ENCODE results near the gene SOX6. TPM values are rescaled to one million over a fixed set of nuclear protein-coding genes. Genes with fewer than 3 reads are reported as not detected.
"Not testable (repeated sequence)": the region's sequence is repeated elsewhere in the genome, so short reads cannot be mapped to it uniquely, and the experiment has no call there.

The SOX6 gene
- total RNA-seq, 2 experiments from 2014 or later = 0.20 TPM; not detected in 1

DNA sequence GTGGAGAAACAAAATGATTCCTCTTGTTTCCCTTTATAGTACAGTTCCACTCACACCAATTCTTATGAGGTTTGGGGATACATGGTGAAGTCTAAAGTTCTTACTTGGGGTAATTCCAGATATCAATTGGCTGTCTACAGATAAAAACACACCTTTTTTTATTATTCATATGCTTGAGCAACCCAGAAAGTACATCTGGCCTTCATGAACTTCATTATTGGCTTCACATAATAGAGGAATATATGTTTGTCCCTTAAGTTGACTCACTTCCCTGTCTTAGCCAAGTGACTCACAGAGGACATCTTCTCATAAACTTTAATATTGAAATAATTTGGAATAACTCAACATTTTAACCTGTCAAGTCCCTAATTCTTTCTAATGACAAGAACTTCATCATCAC lies 36.3 kb upstream of the SOX6 start:
- ATAC-seq (ENCODE audit: poor library complexity) (no peak), DNase-seq (no peak)
- Mint-ChIP-seq H3K27ac (no peak overlapping the region), H3K9me3 (peaks cover 4% of the 10 kb centered on the region), H3K4me3 (no peak overlapping the region), H3K36me3 (ENCODE audit: low read depth) (no peaks in the 10 kb centered on the region), H3K27me3 (no peaks in the 10 kb centered on the region), H3K4me1 (ENCODE audit: low read depth) (no peaks in the 10 kb centered on the region)
- intact Hi-C loops (cut with DNase I, micrococcal nuclease) = no loop called here
- POLR2A ChIA-PET = no interaction called here
- Histone ChIP-seq H3K4me1 (ENCODE audit: insufficient read depth, low read length) (no peaks in the 10 kb centered on the region), H3K27me3 (ENCODE audit: control insufficient read depth in 1 of 2, insufficient read depth in 2 of 2, low read length in 2 of 2) (no peaks in the 10 kb centered on the region), H3K9me3 (ENCODE audit: control insufficient read depth in 1 of 2, insufficient read depth in 1 of 2, low read length in 2 of 2) (peaks cover 0 to 5% of the 10 kb centered on the region in 2 experiments), H3K27ac (ENCODE audit: low read depth in 1 of 2, low read length in 2 of 2) (no peak overlapping the region), H3K4me3 (ENCODE audit: low read length) (no peak overlapping the region), H3K36me3 (ENCODE audit: insufficient read depth, low read length) (no peaks in the 10 kb centered on the region)
- CTCF ChIA-PET = no interaction called here
- TF ChIP-seq, protein P1, sequence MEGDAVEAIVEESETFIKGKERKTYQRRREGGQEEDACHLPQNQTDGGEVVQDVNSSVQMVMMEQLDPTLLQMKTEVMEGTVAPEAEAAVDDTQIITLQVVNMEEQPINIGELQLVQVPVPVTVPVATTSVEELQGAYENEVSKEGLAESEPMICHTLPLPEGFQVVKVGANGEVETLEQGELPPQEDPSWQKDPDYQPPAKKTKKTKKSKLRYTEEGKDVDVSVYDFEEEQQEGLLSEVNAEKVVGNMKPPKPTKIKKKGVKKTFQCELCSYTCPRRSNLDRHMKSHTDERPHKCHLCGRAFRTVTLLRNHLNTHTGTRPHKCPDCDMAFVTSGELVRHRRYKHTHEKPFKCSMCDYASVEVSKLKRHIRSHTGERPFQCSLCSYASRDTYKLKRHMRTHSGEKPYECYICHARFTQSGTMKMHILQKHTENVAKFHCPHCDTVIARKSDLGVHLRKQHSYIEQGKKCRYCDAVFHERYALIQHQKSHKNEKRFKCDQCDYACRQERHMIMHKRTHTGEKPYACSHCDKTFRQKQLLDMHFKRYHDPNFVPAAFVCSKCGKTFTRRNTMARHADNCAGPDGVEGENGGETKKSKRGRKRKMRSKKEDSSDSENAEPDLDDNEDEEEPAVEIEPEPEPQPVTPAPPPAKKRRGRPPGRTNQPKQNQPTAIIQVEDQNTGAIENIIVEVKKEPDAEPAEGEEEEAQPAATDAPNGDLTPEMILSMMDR (IDR thresholded peaks at IDR 0.05) = no peak

DNA sequence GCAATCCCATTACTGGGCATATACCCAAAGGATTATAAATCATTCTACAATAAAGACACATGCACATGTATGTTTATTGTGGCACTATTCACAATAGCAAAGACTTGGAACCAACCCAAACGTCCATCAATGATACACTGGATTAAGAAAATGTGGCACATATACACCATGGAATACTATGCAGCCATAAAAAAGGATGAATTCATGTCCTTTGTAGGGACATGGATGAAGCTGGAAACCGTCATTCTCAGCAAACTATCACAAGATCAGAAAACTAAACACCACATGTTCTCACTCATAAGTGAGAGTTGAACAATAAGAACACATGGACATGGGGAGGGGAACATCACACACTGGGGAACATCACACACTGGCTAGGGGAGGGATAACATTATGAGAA lies 34.5 kb upstream of the SOX6 start:
- POLR2A ChIA-PET; H3K4me3 ChIP-seq (ENCODE audit: low read length); H3K27ac Mint-ChIP-seq; H3K27ac ChIP-seq (ENCODE audit: low read depth in 1 of 2, low read length in 2 of 2); H3K36me3 ChIP-seq (ENCODE audit: insufficient read depth, low read length); H3K9me3 ChIP-seq (ENCODE audit: control insufficient read depth in 1 of 2, insufficient read depth in 1 of 2, low read length in 2 of 2); DNase-seq; intact Hi-C loops (cut with DNase I, micrococcal nuclease); CTCF ChIA-PET; H3K27me3 Mint-ChIP-seq; ATAC-seq (ENCODE audit: poor library complexity); H3K36me3 Mint-ChIP-seq (ENCODE audit: low read depth); H3K9me3 Mint-ChIP-seq; H3K27me3 ChIP-seq (ENCODE audit: control insufficient read depth in 1 of 2, insufficient read depth in 2 of 2, low read length in 2 of 2); H3K4me1 ChIP-seq (ENCODE audit: insufficient read depth, low read length); H3K4me3 Mint-ChIP-seq; H3K4me1 Mint-ChIP-seq (ENCODE audit: low read depth): not testable (repeated sequence)

DNA sequence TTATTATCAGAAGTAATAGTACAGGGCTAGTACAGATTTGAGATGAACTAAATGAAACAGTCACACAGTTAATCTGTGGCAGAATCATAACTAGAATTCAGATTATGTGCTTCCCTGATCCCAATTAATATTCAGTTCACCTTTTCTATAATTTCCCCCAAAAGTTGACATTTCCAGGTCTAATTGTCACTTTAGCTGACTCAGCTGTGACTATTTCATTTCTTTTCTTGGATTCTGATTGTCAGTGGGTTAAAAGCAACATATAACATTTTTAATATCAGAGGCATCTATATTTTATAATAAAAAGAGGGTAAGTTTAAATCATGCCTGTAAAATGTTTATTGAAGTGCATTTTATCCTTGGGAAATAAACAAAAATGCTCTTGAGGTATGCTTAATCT lies 28.8 kb upstream of the SOX6 start:
- TF ChIP-seq, protein P1 (IDR thresholded peaks at IDR 0.05) = no peak
- H3K4me1 Mint-ChIP-seq (ENCODE audit: low read depth) = no peaks in the 10 kb centered on the region
- no peaks in the 10 kb centered on the region for H3K36me3 ChIP-seq (ENCODE audit: insufficient read depth, low read length)
- H3K4me3 Mint-ChIP-seq = no peak overlapping the region
- ATAC-seq (ENCODE audit: poor library complexity) (no peak), DNase-seq (no peak)
- no peak overlapping the region for H3K27ac ChIP-seq (ENCODE audit: low read depth in 1 of 2, low read length in 2 of 2)
- ChIA-PET POLR2A (no interaction called here), CTCF (no interaction called here)
- no peaks in the 10 kb centered on the region for H3K27me3 ChIP-seq (ENCODE audit: control insufficient read depth in 1 of 2, insufficient read depth in 2 of 2, low read length in 2 of 2)
- H3K4me1 ChIP-seq (ENCODE audit: insufficient read depth, low read length) = no peaks in the 10 kb centered on the region
- H3K4me3 ChIP-seq (ENCODE audit: low read length) = no peak overlapping the region
- no peak overlapping the region for H3K27ac Mint-ChIP-seq
- peaks cover 1% of the 10 kb centered on the region for H3K9me3 Mint-ChIP-seq
- no peaks in the 10 kb centered on the region for H3K36me3 Mint-ChIP-seq (ENCODE audit: low read depth)
- no peaks in the 10 kb centered on the region for H3K27me3 Mint-ChIP-seq
- H3K9me3 ChIP-seq (ENCODE audit: control insufficient read depth in 1 of 2, insufficient read depth in 1 of 2, low read length in 2 of 2) = peaks cover 0 to 5% of the 10 kb centered on the region in 2 experiments
- intact Hi-C loops (cut with DNase I, micrococcal nuclease) = no loop called here

DNA sequence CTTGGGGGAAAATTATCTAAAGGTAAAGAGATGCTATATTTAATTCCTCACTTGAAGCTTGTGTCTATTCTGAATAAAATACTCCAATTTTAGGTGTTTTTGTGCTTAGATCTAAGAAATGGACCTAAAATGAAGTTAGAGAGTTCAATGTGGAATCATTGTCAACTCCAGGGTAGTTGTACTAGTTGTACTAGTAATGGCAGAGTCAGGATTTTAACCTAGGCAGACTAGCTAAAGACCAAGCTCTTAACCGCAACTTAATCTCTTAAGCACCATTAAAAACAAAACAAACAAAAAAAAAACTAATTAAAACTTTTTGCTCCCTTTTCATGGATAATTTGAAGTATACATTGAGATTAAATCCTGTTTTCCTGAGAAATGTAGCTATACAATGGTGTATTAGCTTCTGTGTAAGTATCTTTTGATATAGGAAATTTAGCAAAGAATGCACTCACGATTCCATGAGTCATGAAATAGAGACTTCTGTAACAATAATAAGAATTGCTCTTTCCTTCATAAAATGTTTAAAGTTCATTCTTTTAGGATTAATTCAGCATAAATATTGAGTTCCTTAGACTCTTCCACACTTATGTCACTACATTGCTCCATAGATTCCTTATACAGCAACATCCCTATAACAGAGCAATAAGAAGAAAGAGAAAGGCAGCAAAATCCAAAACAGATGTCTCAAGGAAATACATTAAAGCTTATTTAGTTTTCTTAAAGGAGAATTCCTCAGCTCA lies 26.5 kb upstream of the SOX6 start:
- ChIA-PET CTCF (no interaction called here), POLR2A (no interaction called here)

More for the DNA sequence above, 26.5 kb upstream of the SOX6 start:
- no peak overlapping the region for H3K4me3 Mint-ChIP-seq
- Histone ChIP-seq H3K9me3 (ENCODE audit: control insufficient read depth in 1 of 2, insufficient read depth in 1 of 2, low read length in 2 of 2) (no peaks in the 10 kb centered on the region), H3K36me3 (ENCODE audit: insufficient read depth, low read length) (no peaks in the 10 kb centered on the region), H3K4me1 (ENCODE audit: insufficient read depth, low read length) (no peaks in the 10 kb centered on the region), H3K4me3 (ENCODE audit: low read length) (no peak overlapping the region), H3K27ac (ENCODE audit: low read depth in 1 of 2, low read length in 2 of 2) (no peak overlapping the region), H3K27me3 (ENCODE audit: control insufficient read depth in 1 of 2, insufficient read depth in 2 of 2, low read length in 2 of 2) (no peaks in the 10 kb centered on the region)
- DNase-seq (no peak), ATAC-seq (ENCODE audit: poor library complexity) (no peak)
- TF ChIP-seq, protein P1 (IDR thresholded peaks at IDR 0.05) = no peak
- H3K9me3 Mint-ChIP-seq = no peaks in the 10 kb centered on the region
- intact Hi-C loops (cut with DNase I, micrococcal nuclease) = no loop called here
- H3K36me3 Mint-ChIP-seq (ENCODE audit: low read depth) = no peaks in the 10 kb centered on the region
- H3K4me1 Mint-ChIP-seq (ENCODE audit: low read depth) = no peaks in the 10 kb centered on the region
- H3K27me3 Mint-ChIP-seq = no peaks in the 10 kb centered on the region
- H3K27ac Mint-ChIP-seq = no peak overlapping the region
